ENCODE measurements around the gene PTGDS. TPM values are rescaled to one million over a fixed set of nuclear protein-coding genes. Genes with fewer than 3 reads are reported as not detected.

PTGDS gene
- total and polyA plus RNA-seq, 10 donors: 134 to 1,396 (median 412) TPM

GRCh38 chr9:136997830-136998234 is 20.5 kb downstream of the PTGDS start:
- Histone ChIP-seq H3K9me3 (no peaks in the 10 kb centered on the region), H3K4me3 (peak overlapping the region in 2 of 8 donors; percentile 27 to 63), H3K27me3 (replicated peaks in 1 of 7) (peaks cover 0 to 30% (median 0%) of the 10 kb centered on the region in 7 donors), H3K36me3 (peaks cover 0 to 21% (median 4%) of the 10 kb centered on the region in 6 donors), H3K27ac (peak overlapping the region in 7 of 8 donors; percentile 26 to 89 (median 78)), H3K4me1 (peaks cover 55 to 99% (median 86%) of the 10 kb centered on the region in 6 donors)
- intact Hi-C loops (cut with DNase I; ENCODE audit: low total_unique reads): no loop called here
- WGBS, 5 donors: 16 to 39% (median 20%) methylated on average over 18 of the region's 18 CpGs
- TF ChIP-seq CTCF (IDR thresholded peaks at IDR 0.05 in 8 of 11, conservative IDR thresholded peaks at IDR 0.05 in 3 of 11) (peak in 2 of 11 experiments; percentile 14 to 30), POLR2AphosphoS5 (IDR thresholded peaks at IDR 0.05) (peak in 1 of 3 donors; percentile 33), POLR2A (IDR thresholded peaks at IDR 0.05) (no peak)
- no peak for DNase-seq

- Histone ChIP-seq H3K4me1 (peaks cover 47 to 76% (median 60%) of the 10 kb centered on the region in 6 donors), H3K27ac (peak overlapping the region; percentile 63 to 89 (median 82)), H3K36me3 (no peaks in the 10 kb centered on the region), H3K4me3 (peak overlapping the region in 1 of 8 donors; percentile 45), H3K9me3 (no peaks in the 10 kb centered on the region), H3K27me3 (replicated peaks in 1 of 7) (peaks cover 0 to 21% (median 0%) of the 10 kb centered on the region in 7 donors)
- no peak for TF ChIP-seq POLR2A (IDR thresholded peaks at IDR 0.05)
- TF ChIP-seq POLR2AphosphoS5 (IDR thresholded peaks at IDR 0.05): peak in 1 of 3 donors; percentile 52
- WGBS, 5 donors: 27 to 34% (median 30%) methylated on average over 10 of the region's 10 CpGs
- intact Hi-C loops (cut with DNase I; ENCODE audit: low total_unique reads): no loop called here
- no peak for DNase-seq
These were observed 23.1 kb downstream of the PTGDS start for GRCh38 chr9:137000177-137000930.

GRCh38 chr9:137001857-137002645 is 24.7 kb downstream of the PTGDS start:
- TF ChIP-seq POLR2A (IDR thresholded peaks at IDR 0.05) (no peak), CTCF (IDR thresholded peaks at IDR 0.05 in 8 of 11, conservative IDR thresholded peaks at IDR 0.05 in 3 of 11) (no peak), POLR2AphosphoS5 (IDR thresholded peaks at IDR 0.05) (no peak)
- intact Hi-C loops (cut with DNase I; ENCODE audit: low total_unique reads): no loop called here
- H3K9me3 ChIP-seq: no peaks in the 10 kb centered on the region

GRCh38 chr9:137002646-137003041 is 25.3 kb downstream of the PTGDS start:
- peaks cover 27 to 70% (median 41%) of the 10 kb centered on the region in 6 donors for H3K4me1 ChIP-seq
- H3K27ac ChIP-seq: no peak overlapping the region
- 81 to 87% (median 84%) methylated on average over 10 of the region's 10 CpGs for WGBS, 5 donors
- DNase-seq: no peak
- H3K36me3 ChIP-seq: peaks cover 0 to 6% (median 1%) of the 10 kb centered on the region in 6 donors
- no peaks in the 10 kb centered on the region for H3K27me3 ChIP-seq (replicated peaks in 1 of 7)
- no peak overlapping the region for H3K4me3 ChIP-seq
- intact Hi-C loops (cut with DNase I; ENCODE audit: low total_unique reads): no loop called here
- H3K9me3 ChIP-seq: no peaks in the 10 kb centered on the region
- no peak for TF ChIP-seq CTCF (IDR thresholded peaks at IDR 0.05 in 8 of 11, conservative IDR thresholded peaks at IDR 0.05 in 3 of 11)
- TF ChIP-seq POLR2A (IDR thresholded peaks at IDR 0.05): no peak
- TF ChIP-seq POLR2AphosphoS5 (IDR thresholded peaks at IDR 0.05): no peak

More at GRCh38 chr9:137001857-137002645, 24.7 kb downstream of the PTGDS start:
- Histone ChIP-seq H3K4me3 (no peak overlapping the region), H3K27ac (no peak overlapping the region), H3K27me3 (replicated peaks in 1 of 7) (peaks cover 0 to 4% (median 0%) of the 10 kb centered on the region in 7 donors), H3K4me1 (peaks cover 32 to 75% (median 47%) of the 10 kb centered on the region in 6 donors), H3K36me3 (no peaks in the 10 kb centered on the region)
- WGBS, 5 donors: 87 to 91% (median 88%) methylated on average over 18 to 20 of the region's 20 CpGs
- no peak for DNase-seq
